AG04449 (cell line): ENCODE results near the gene DKK2.

Experiments used
- CTCF ChIA-PET: fragments of 350-600 bp; formaldehyde crosslinking; extraction: SDS; loops from one replicate; lab custom pipeline; 2021; ENCODE audit warnings: antibody characterized with exemption; lab: Yijun Ruan, JAX
- POLR2A ChIA-PET: fragments of 400-600, 350-600 bp; formaldehyde crosslinking; extraction: SDS; loops from one replicate; lab custom pipeline; 2020; ENCODE audit warnings: antibody characterized with exemption, inconsistent platforms; lab: Yijun Ruan, JAX
- DNase-seq: peaks from one replicate; pipeline ENCODE4 v3.0.0-alpha.2; 2010; ENCODE audit warnings: low read depth, low spot score
- H3K4me3 ChIP-seq: 2 replicates; pipeline ENCODE4 v1.5.1; 2011; ENCODE audit warnings: low read depth, mild to moderate bottlenecking, control low read depth, low read length
- TF ChIP-seq, protein P1 (sequence below): IDR thresholded peaks from one replicate; pipeline ENCODE4 v1.5.1; 2011; ENCODE audit warnings: mild to moderate bottlenecking, moderate library complexity, low read length, control low read depth, inconsistent platforms; ENCODE audit not compliant: insufficient read depth; ENCODE audit errors: missing control alignments

Gene DKK2

DNA sequence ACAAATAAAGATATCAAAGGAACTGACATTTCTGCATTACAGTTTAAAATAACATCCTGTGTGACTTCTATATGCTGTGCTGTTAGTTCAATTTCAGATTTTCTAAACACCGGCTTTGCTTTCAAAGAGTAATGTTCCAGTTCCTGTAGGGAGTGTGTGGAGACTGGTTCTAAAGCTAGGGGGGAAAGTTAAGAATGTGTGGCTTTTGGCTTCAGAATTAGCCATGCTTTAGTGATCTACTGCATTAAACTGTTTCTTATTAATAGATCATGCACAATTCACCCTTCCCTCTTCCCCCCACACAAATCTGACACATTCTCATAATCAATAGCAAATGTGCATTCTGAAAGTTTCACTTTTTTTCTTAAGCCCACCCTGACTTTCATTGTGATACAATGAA, 32.0 kb upstream of the DKK2 start:
- H3K4me3 ChIP-seq, result no peak overlapping the region
- TF ChIP-seq, protein P1, sequence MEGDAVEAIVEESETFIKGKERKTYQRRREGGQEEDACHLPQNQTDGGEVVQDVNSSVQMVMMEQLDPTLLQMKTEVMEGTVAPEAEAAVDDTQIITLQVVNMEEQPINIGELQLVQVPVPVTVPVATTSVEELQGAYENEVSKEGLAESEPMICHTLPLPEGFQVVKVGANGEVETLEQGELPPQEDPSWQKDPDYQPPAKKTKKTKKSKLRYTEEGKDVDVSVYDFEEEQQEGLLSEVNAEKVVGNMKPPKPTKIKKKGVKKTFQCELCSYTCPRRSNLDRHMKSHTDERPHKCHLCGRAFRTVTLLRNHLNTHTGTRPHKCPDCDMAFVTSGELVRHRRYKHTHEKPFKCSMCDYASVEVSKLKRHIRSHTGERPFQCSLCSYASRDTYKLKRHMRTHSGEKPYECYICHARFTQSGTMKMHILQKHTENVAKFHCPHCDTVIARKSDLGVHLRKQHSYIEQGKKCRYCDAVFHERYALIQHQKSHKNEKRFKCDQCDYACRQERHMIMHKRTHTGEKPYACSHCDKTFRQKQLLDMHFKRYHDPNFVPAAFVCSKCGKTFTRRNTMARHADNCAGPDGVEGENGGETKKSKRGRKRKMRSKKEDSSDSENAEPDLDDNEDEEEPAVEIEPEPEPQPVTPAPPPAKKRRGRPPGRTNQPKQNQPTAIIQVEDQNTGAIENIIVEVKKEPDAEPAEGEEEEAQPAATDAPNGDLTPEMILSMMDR, result no peak
- ChIA-PET CTCF (no interaction called here), POLR2A (no interaction called here)
- no peak for DNase-seq

DNA sequence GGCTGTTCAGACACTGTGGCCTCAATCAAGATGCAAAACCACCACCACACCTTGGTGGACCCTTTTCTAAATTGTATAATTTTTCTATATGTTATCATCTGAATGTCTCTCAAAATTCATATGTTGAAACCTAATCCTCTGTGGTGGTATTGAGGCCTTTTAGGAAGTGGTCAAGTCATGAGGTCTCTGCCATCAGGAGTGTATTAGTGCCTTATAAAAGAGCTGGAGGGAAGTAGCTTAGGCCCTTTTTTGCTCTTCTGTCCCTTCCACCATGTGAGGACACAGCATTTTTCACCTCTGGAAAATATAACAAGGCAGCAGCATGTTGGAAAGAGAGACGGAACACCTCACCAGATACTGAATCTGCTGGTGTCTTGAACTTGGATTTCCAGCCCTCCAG, 30.5 kb upstream of the DKK2 start:
- TF ChIP-seq, protein P1, result no peak
- ChIA-PET CTCF (no interaction called here), POLR2A (no interaction called here)
- no peak for DNase-seq
- no peak overlapping the region for H3K4me3 ChIP-seq

DNA sequence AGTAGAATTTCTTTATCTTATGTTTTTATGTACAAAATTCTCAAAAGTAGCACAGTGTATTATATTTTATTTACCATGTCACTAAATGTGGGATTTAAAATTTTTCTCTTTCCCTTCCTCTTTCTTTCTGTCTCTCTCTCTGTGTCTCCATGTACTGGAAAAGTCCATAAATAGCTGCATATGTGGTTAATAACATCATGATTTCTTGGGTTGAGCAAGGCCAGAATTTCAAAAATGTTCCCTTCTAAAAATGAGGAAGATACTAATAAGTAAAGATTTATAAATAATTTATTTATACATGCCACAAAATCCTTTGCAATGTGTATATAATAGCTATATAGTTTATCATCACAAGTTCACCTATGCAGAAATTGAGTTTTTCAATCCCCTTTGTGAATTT, 29.1 kb upstream of the DKK2 start:
- CTCF ChIA-PET, result interaction anchor here (1.2 kb wide), 1 partner anchor 452 kb away, joined by 3 read pairs; no protein-coding TSS in a partner anchor
- no peak for DNase-seq

DNA sequence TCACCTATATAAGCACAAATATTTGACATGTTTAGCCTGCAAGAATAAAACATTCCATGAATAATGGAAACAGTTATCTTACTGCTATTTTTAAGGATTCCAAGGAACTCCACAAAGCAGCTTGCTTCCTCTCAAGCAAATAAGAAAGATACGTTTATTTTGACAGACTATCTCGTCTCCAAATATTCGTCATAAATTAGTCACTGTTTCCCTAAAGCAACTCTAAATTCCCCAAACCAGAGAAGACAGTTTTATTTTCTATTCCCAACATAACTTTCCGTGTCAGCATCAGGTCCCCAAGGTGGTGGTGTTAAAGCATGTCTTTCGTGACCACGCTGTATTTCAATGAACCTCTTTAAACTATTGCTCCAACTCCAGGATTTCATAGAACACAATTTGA, 24.3 kb upstream of the DKK2 start:
- ChIA-PET CTCF (interaction anchor here (0.9 to 1.0 kb wide), 2 partner anchors 9 to 461 kb away, joined by 3 to 4 read pairs; no protein-coding TSS in a partner anchor), POLR2A (no interaction called here)
- no peak for DNase-seq

More for the DNA sequence above, 29.1 kb upstream of the DKK2 start:
- no peak overlapping the region for H3K4me3 ChIP-seq
- POLR2A ChIA-PET, result no interaction called here
- TF ChIP-seq, protein P1, result no peak

DNA sequence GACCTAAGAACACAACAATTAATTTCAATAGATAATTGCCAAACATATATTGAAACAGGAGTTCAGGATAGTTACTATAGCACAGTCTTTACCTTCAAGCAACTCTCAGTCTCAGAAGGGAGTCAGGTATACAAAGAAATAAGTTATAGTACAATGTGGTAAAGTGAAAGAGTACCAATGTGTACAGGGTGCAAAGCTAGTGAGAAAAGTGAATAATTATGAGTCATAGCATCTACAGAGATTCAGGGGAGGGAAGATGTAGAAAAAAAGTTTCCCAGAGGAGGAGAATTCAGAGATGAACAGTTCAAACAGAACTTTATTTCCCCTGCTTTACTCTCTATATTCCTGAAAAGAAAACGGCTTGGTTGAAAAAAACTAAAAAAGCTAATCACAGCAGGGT, 22.7 kb upstream of the DKK2 start:
- no peak overlapping the region for H3K4me3 ChIP-seq
- POLR2A ChIA-PET, result no interaction called here
- CTCF ChIA-PET, result interaction anchor here (0.9 kb wide), 1 partner anchor 8 kb away, joined by 3 read pairs; no protein-coding TSS in a partner anchor
- TF ChIP-seq, protein P1, result no peak
- DNase-seq, result no peak

More for the DNA sequence above, 24.3 kb upstream of the DKK2 start:
- H3K4me3 ChIP-seq, result no peak overlapping the region
- TF ChIP-seq, protein P1, result no peak

DNA sequence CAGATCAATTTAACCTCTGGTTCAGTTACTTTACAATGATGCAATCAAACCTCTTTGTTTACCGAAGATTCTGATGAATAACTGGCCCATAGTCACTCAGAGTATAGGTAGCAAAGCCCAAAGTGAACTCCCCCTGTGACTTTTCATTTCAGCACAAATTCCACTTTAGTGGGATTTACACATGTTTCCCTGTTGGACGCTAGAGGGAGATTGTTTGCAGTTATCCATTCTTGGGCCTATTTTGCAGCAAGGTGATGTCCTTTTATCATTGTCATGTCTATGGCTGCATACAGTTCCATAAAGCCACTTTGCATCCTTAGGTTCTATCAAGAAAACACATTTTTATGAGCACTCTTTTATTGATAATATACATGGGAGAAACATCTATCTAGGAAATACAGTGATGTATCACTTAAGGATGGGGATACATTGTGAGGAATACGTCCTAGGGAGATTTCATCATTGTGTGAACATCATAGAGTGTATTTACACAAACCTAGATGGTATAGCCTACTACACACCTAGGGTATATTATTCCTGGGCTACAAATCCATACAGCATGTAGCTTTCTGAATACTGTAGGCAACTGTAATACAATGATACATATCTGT, 14.5 kb upstream of the DKK2 start:
- POLR2A ChIA-PET, result no interaction called here
- TF ChIP-seq, protein P1, result peak; percentile 53

More for the DNA sequence above, 14.5 kb upstream of the DKK2 start:
- DNase-seq, result no peak
- no peak overlapping the region for H3K4me3 ChIP-seq
- CTCF ChIA-PET, result interaction anchor here (0.6 to 4.3 kb wide), 13 partner anchors 8 to 612 kb away, joined by 3 to 19 read pairs (median 3); no protein-coding TSS in a partner anchor
